ENCODE data around the gene SLFN13. TPM values are rescaled to one million over a fixed set of nuclear protein-coding genes. Genes with fewer than 3 reads are reported as not detected.
A peak's percentile ranks its signal among the peaks of the same experiment; 100 is the strongest.
"Not testable (repeated sequence)": the region's sequence is repeated elsewhere in the genome, so short reads cannot be mapped to it uniquely, and the experiment has no call there.

SLFN13 gene
- total RNA-seq, 1 donor from 2014 or later = 27.1 TPM

- intact Hi-C loops (cut with DNase I) = no loop called here
These were observed 27.8 kb upstream of the SLFN13 start for GRCh38 chr17:35476283-35476820.

GRCh38 chr17:35468475-35468874 lies 19.9 kb upstream of the SLFN13 start:
- ATAC-seq = no peak
- H3K36me3 ChIP-seq = no peaks in the 10 kb centered on the region
- intact Hi-C loops (cut with DNase I) = no loop called here
- H3K4me3 ChIP-seq = no peak overlapping the region
- H3K27ac ChIP-seq = no peak overlapping the region
- no peaks in the 10 kb centered on the region for H3K27me3 ChIP-seq (ENCODE audit: low read depth)
- no peaks in the 10 kb centered on the region for H3K4me1 ChIP-seq
- TF ChIP-seq CTCF (IDR thresholded peaks at IDR 0.05) = no peak
- no peak for DNase-seq
- H3K9me3 ChIP-seq = no peaks in the 10 kb centered on the region

More at GRCh38 chr17:35476283-35476820, 27.8 kb upstream of the SLFN13 start:
- Histone ChIP-seq H3K4me1 (no peaks in the 10 kb centered on the region), H3K36me3 (no peaks in the 10 kb centered on the region), H3K9me3 (no peaks in the 10 kb centered on the region), H3K27me3 (ENCODE audit: low read depth) (no peaks in the 10 kb centered on the region), H3K4me3 (no peak overlapping the region), H3K27ac (no peak overlapping the region)
- no peak for TF ChIP-seq CTCF (IDR thresholded peaks at IDR 0.05)
- ATAC-seq (no peak), DNase-seq (no peak)

- intact Hi-C loops (cut with DNase I) = no loop called here
- H3K36me3 ChIP-seq = no peaks in the 10 kb centered on the region
- H3K4me3 ChIP-seq = no peak overlapping the region
- ATAC-seq (no peak), DNase-seq (no peak)
- no peaks in the 10 kb centered on the region for H3K27me3 ChIP-seq (ENCODE audit: low read depth)
- no peaks in the 10 kb centered on the region for H3K4me1 ChIP-seq
- H3K9me3 ChIP-seq = no peaks in the 10 kb centered on the region
- TF ChIP-seq CTCF (IDR thresholded peaks at IDR 0.05) = no peak
- no peak overlapping the region for H3K27ac ChIP-seq
These were observed 19.3 kb upstream of the SLFN13 start for GRCh38 chr17:35467824-35468223.

- no peak for TF ChIP-seq CTCF (IDR thresholded peaks at IDR 0.05)
- Histone ChIP-seq H3K36me3 (no peaks in the 10 kb centered on the region), H3K9me3 (no peaks in the 10 kb centered on the region), H3K27ac (peak overlapping the region; percentile 26), H3K4me1 (no peaks in the 10 kb centered on the region), H3K4me3 (peak overlapping the region; percentile 47), H3K27me3 (ENCODE audit: low read depth) (no peaks in the 10 kb centered on the region)
- intact Hi-C loops (cut with DNase I) = no loop called here
- ATAC-seq (peak; percentile 99), DNase-seq (peak; percentile 87)
These were observed 11.8 kb upstream of the SLFN13 start for GRCh38 chr17:35460354-35460851.

- DNase-seq; H3K9me3 ChIP-seq; H3K36me3 ChIP-seq; ATAC-seq; H3K27me3 ChIP-seq (ENCODE audit: low read depth); H3K4me3 ChIP-seq; H3K4me1 ChIP-seq; intact Hi-C loops (cut with DNase I); H3K27ac ChIP-seq: not testable (repeated sequence)
These were observed 5.5 kb upstream of the SLFN13 start for GRCh38 chr17:35454035-35454434.

GRCh38 chr17:35453171-35453570 lies 4.6 kb upstream of the SLFN13 start:
- Histone ChIP-seq H3K4me1 (peaks cover 6% of the 10 kb centered on the region), H3K36me3 (no peaks in the 10 kb centered on the region), H3K27me3 (ENCODE audit: low read depth) (peaks cover 8% of the 10 kb centered on the region), H3K9me3 (no peaks in the 10 kb centered on the region), H3K27ac (no peak overlapping the region), H3K4me3 (no peak overlapping the region)
- intact Hi-C loops (cut with DNase I) = no loop called here
- DNase-seq = no peak
- ATAC-seq = no peak
- TF ChIP-seq CTCF (IDR thresholded peaks at IDR 0.05) = no peak
